ENCODE measurements around the gene PLXDC2.

DNA sequence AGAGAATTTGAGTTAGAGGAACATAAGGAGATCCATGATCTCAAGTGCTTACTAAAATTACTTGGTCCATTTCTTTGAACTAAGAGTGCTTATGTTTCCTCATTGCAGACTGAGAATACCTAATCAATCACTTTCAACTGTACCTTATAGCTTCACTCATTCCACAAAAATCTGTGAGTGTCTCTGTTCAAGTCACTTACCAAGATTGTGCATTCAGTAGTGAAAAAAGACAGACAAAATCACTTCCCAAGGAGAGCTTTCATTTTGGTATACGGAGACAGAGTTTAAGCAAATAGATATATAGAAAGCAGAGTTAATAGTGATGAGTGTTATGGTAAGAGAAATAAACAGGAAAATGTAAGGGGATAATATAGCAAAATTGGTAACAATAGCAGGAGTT, 364.5 kb downstream of the PLXDC2 start:
- TF ChIP-seq, protein P1, sequence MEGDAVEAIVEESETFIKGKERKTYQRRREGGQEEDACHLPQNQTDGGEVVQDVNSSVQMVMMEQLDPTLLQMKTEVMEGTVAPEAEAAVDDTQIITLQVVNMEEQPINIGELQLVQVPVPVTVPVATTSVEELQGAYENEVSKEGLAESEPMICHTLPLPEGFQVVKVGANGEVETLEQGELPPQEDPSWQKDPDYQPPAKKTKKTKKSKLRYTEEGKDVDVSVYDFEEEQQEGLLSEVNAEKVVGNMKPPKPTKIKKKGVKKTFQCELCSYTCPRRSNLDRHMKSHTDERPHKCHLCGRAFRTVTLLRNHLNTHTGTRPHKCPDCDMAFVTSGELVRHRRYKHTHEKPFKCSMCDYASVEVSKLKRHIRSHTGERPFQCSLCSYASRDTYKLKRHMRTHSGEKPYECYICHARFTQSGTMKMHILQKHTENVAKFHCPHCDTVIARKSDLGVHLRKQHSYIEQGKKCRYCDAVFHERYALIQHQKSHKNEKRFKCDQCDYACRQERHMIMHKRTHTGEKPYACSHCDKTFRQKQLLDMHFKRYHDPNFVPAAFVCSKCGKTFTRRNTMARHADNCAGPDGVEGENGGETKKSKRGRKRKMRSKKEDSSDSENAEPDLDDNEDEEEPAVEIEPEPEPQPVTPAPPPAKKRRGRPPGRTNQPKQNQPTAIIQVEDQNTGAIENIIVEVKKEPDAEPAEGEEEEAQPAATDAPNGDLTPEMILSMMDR (IDR thresholded peaks at IDR 0.05) = no peak
- no peak for TF ChIP-seq EZH2 (IDR thresholded peaks at IDR 0.05; ENCODE audit: borderline replicate concordance, insufficient read depth, low read depth, low read length, poor library complexity, severe bottlenecking)

Data from B cell (primary cell).